HG02623 (cell line): ENCODE results near the gene JAM3.

Experiments used
- ATAC-seq: cut with Tn5 transposase; IDR thresholded peaks from one replicate; pipeline ENCODE4 v1.9.1; 2021; ENCODE audit warnings: moderate library complexity; ENCODE audit not compliant: unreplicated experiment

JAM3 gene

GRCh38 chr11:134068829-134069425, at the start of gene JAM3:
Gene JAM3, plus strand, starts transcription at chr11:134069072. Its CDS starts 12 bp downstream, at chr11:134069084.
- ATAC-seq, result peak; percentile 80

DNA sequence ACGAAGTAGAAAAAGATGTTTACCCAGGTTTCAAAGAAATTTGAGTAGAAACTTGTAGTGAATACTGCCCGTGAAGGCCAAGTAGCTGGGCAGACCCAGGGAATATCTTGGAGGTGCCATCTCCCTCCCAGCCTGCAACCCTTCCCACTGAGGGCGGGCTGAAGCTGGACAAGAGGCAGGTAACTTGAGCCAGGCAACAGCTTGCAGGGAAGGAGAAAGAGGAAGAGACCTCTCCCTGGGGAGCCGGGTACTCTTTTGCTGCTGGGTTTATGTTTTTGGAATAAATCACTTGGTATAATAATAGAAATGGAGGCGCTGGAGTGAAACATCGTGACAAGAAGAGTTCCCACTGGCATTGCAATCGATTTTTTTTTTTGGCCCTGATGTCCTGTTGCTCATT, 49.4 kb upstream of the JAM3 start:
- ATAC-seq, result no peak

- ATAC-seq, result no peak
Observed at GRCh38 chr11:134020598-134020997, 48.3 kb upstream of the JAM3 start.

GRCh38 chr11:134021326-134021725, 47.5 kb upstream of the JAM3 start:
- no peak for ATAC-seq

GRCh38 chr11:134022748-134023147, 46.1 kb upstream of the JAM3 start:
- ATAC-seq, result no peak

- no peak for ATAC-seq
Observed at GRCh38 chr11:134024420-134025081, 44.3 kb upstream of the JAM3 start.

DNA sequence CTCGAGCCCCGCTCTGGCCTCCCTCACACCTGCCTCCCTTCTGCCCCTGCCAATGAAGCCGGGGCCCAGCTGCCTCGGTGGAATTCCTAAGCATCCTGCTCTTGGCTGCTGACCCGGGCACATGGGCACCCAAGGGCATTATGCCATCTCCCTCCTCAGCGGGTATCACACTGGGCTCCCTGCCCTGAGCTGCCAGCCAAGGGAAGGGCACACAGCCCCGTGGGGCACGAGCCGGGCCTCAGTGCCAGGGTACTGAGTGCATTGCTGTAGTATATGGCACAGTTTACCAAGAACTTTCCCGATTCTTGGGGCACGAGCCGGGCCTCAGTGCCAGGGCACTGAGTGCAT, 43.8 kb upstream of the JAM3 start:
- no peak for ATAC-seq

DNA sequence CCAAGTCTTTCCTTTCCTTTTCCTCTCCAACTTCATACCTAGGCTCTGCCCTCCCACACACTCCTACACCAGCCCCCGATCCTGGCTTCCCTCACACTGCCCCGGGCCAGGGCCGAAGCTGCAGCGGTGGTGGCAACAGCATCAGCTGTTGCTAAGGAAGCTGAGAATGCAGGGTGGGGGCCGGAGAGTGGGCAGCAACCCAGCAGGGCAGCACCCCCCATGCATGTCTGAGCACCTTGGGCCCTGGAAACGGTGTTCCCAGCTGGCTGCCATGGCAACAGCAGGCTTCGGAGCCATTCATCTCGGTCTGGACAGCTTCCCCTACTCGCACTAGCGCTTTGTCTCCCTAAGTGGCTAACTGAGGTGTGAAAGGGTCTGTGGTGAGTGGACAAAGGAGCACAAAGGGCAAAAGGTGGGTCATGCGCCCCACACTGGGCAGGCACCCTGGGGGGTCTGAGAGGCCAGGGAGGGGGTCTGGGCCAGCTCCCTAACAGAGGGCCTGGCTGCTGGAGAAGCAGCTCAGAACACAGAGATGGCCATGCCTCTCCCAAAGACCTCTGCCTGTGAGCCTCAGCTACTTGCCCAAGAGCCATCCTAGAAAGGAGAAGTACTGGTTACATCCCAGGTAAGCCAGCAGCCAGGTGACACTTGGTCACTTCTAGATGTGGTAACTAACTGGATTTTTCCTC, 42.1 kb upstream of the JAM3 start:
- no peak for ATAC-seq

GRCh38 chr11:134027671-134028070, 41.2 kb upstream of the JAM3 start:
- no peak for ATAC-seq

GRCh38 chr11:134028368-134028920, 40.4 kb upstream of the JAM3 start:
- no peak for ATAC-seq

GRCh38 chr11:134030853-134031252, 38.0 kb upstream of the JAM3 start:
- no peak for ATAC-seq

GRCh38 chr11:134032043-134032442, 36.8 kb upstream of the JAM3 start:
- no peak for ATAC-seq

- no peak for ATAC-seq
Observed at GRCh38 chr11:134032501-134033091, 36.3 kb upstream of the JAM3 start.

DNA sequence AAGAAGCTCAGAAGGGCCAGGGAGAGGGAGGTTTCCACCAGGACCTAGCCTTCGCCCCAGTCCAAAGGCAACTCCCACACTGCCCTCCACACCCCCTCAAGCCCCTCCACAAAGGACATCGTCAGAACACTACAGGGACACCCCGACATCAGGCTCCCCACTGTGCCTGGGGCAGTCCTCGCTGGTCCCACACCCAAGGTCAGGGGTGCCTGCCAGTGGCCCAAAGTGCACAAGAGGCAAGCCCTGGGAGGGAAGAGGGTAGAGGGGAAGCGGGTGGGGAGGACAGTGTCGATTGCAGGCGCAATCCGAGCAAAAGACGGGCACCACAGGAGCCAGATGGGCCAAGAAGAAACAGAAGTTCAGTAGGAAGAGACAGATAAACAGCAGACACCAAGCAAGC, 35.6 kb upstream of the JAM3 start:
- no peak for ATAC-seq

DNA sequence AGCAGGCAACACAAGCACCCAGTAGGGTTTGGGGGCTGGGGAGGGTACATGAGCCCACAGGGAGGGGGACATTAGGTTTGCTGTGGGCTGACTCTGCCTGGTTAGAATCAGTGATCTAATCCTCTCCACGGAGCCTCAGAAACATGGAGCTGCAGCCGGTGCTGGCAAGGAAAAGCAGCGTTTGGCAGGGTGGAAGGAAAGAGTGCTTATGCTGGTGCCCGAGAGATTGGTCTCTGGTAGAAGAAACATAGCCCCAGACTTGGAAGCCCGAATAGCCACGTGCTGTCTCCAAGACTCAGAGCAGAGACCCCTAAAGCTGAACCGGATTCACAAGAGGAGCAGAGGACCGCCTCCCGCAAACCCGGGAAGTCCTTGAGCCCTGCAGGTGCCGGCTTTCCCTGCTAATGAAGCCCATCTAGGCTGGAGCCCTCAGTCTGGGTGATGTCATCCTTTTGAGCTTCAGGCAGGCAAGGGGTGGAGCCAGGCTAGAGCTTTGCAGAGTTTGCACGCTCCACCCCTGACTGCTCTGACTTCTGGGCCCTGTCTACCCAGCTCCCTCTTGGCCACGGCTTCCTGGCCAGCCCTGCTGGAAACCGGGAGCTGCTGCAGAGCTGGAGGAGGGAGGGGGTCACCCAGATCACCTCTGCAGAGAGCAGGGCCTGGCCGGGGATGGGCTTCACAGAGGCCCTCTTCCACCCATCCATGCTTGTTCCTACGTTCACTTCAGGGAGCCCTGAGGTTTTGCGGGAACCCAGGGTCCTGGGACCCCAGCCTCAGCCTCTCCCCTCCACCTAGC, 35.0 kb upstream of the JAM3 start:
- ATAC-seq, result peak; percentile 38

DNA sequence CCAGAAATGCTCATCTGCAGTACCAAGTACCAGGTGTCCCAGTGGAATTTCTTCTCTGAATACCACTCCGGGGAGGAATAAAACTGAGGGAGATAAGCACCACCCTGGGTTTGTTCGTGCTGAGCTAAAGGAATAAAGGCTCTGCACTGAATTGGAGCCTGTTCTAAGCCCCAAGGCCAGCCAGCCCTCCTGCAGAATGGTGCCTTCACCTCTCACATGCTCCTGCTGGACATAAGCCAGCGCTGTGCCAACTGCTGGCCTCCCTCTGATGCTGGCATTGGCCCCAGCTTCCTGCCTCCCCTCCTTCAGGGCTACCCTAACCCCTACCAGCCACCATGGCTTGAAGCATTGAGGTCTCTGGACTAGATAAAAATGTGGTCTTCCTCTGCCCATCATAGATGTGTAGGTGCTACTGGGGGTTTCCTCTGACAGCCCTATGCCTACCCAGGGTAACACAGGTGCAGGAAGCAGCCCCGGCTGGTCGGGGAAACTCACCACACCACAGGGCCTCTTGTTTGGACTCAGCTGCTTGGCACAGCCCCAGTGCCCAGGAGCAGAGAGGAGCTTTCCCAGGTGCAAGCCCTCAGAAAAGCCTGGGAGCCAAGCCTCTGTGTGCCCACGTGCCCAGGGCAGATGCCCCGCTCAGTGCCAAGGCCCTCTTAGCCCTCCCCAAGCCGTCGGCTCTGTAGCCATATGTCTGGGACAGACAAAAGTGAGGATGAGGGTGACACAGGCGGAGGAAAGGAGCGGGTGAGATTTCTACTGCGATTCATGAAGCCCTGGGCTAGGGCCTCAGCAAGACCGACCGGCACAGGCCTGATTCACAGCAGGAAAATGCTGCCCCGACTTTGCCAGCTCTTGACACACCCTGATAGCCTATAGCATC, 34.1 kb upstream of the JAM3 start:
- ATAC-seq, result no peak

GRCh38 chr11:134036492-134037045, 32.3 kb upstream of the JAM3 start:
- no peak for ATAC-seq

GRCh38 chr11:134037046-134037908, 31.6 kb upstream of the JAM3 start:
- ATAC-seq, result peak; percentile 72
